HUES6 (cell line): Measurements from ENCODE around the gene ABHD2.
A peak's percentile ranks its signal among the peaks of the same experiment; 100 is the strongest.
"Not testable (repeated sequence)": the region's sequence is repeated elsewhere in the genome, so short reads cannot be mapped to it uniquely, and the experiment has no call there.

Experiments used
- H3K27ac ChIP-seq: 2 replicates; pipeline ENCODE4 v1.7.0; 2013; ENCODE audit warnings: low read depth, mild to moderate bottlenecking, low read length, inconsistent platforms
- H3K27me3 ChIP-seq: 2 replicates; pipeline ENCODE4 v1.6.1; 2013; ENCODE audit warnings: low read length; ENCODE audit not compliant: control insufficient read depth, insufficient read depth
- H3K36me3 ChIP-seq: 2 replicates; pipeline ENCODE4 v1.6.1; 2013; ENCODE audit warnings: low read length; ENCODE audit not compliant: control insufficient read depth, insufficient read depth
- H3K4me1 ChIP-seq: 2 replicates; pipeline ENCODE4 v1.6.1; 2013; ENCODE audit warnings: low read length; ENCODE audit not compliant: control insufficient read depth, insufficient read depth
- H3K4me3 ChIP-seq: 2 replicates; pipeline ENCODE4 v1.5.1; 2013; ENCODE audit warnings: low read depth, low read length
- H3K9ac ChIP-seq: one replicate; pipeline ENCODE4 v1.6.1; 2013; ENCODE audit warnings: mild to moderate bottlenecking, low read length
- H3K9me3 ChIP-seq: 2 replicates; pipeline ENCODE4 v1.6.1; 2013; ENCODE audit warnings: low read depth, low read length; ENCODE audit not compliant: control insufficient read depth, insufficient read depth

The ABHD2 gene

GRCh38 chr15:89087830-89088604 is at the start of gene ABHD2:
Gene ABHD2, plus strand, starts transcription at chr15:89088456. Its CDS starts 27,872 bp downstream, at chr15:89116328.
- no peaks in the 10 kb centered on the region for H3K9me3 ChIP-seq
- 0 out of 2 replicates have a peak within 1 kb of the TSS, but pooled peaks have one; percentile 11 for H3K27ac ChIP-seq
- no peaks in the 10 kb centered on the region for H3K36me3 ChIP-seq
- H3K27me3 ChIP-seq = no peaks in the 10 kb centered on the region
- peaks cover 15% of the 10 kb centered on the region for H3K4me1 ChIP-seq
- peak within 1 kb of the TSS; percentile 73 for H3K9ac ChIP-seq
- peak within 1 kb of the TSS; percentile 81 for H3K4me3 ChIP-seq

- Histone ChIP-seq H3K27ac (no peak overlapping the region), H3K9me3 (0 out of 2 replicates have a peak, but pooled peaks cover 3% of the 10 kb centered on the region), H3K4me3 (no peak overlapping the region), H3K9ac (no peak overlapping the region), H3K4me1 (no peaks in the 10 kb centered on the region), H3K27me3 (no peaks in the 10 kb centered on the region), H3K36me3 (no peaks in the 10 kb centered on the region)
Measured at GRCh38 chr15:89039142-89039541, 49.1 kb upstream of the ABHD2 start.

- no peak overlapping the region for H3K27ac ChIP-seq
- H3K4me3 ChIP-seq = no peak overlapping the region
Measured at GRCh38 chr15:89041507-89041906, 46.7 kb upstream of the ABHD2 start.

DNA sequence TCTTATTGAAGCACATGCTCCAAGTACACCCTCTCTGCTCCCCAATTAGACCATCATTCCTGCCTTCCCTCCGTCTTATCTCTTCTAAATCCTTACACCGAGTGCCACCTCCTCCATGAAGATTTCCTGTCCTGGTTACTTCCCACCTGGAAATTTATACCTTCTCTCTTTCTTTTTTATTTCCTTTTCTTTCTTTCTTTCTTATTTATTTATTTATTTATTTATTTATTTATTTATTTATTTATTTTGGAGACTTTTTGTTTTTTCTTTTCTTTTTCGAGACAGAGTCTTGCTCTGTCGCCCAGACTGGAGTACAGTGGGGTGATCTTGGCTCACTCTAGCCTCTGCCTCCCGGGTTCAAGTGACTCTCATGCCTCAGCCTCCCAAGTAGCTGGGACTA is 45.9 kb upstream of the ABHD2 start:
- Histone ChIP-seq H3K4me1 (no peaks in the 10 kb centered on the region), H3K9ac (no peak overlapping the region), H3K9me3 (0 out of 2 replicates have a peak, but pooled peaks cover 3% of the 10 kb centered on the region), H3K27me3 (no peaks in the 10 kb centered on the region), H3K27ac (no peak overlapping the region), H3K4me3 (no peak overlapping the region), H3K36me3 (no peaks in the 10 kb centered on the region)

More at GRCh38 chr15:89041507-89041906, 46.7 kb upstream of the ABHD2 start:
- Histone ChIP-seq H3K36me3 (no peaks in the 10 kb centered on the region), H3K4me1 (no peaks in the 10 kb centered on the region), H3K27me3 (no peaks in the 10 kb centered on the region), H3K9ac (no peak overlapping the region), H3K9me3 (0 out of 2 replicates have a peak, but pooled peaks cover 3% of the 10 kb centered on the region)

DNA sequence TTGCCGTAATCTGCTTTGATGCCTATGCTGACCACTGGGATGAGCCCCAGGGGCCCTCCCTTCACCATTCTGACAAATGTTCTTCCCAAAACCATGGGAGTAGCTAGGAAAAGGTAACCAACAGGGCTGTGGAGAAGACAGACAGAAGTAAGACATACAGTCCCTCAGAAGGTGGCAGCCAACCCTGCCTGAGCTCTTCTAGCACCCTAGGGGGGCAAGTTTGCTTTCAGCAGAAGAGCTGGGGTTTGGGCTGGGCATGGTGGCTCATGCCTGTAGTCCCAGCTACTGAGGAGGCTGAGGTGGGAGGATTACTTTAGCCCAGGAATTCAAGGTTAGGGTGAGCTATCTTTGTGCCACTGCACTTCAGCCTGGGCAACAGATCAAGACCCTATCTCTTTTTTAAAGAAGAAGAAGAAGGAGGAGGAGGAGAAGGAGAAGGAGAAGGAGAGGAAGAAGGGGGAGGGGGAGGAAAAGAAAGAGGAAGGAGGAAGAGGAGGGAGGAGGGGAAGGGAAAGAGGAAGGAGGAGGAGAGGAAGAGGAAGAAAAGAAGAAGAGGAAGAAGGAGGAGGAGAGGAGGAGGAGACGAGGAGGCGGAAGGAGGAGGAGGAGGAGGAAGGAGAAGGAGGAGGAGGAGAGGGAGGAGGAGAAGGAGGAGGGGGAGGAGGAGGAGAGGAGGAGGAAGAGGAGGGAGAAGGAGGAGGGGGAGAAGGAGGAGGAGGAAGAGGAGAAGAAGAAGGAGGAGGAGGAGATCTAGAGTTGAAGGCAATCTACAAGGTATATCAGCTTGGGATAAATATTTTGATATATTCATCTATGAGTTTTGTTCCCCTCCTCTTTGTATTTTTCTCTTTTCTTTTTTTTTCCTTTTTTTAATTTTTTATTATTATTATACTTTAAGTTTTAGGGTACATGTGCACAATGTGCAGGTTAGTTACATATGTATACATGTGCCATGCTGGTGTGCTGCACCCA is 44.9 kb upstream of the ABHD2 start:
- H3K36me3 ChIP-seq = no peaks in the 10 kb centered on the region
- no peak overlapping the region for H3K27ac ChIP-seq
- no peak overlapping the region for H3K9ac ChIP-seq
- no peaks in the 10 kb centered on the region for H3K4me1 ChIP-seq
- H3K4me3 ChIP-seq = no peak overlapping the region
- 0 out of 2 replicates have a peak, but pooled peaks cover 3% of the 10 kb centered on the region for H3K9me3 ChIP-seq
- H3K27me3 ChIP-seq = no peaks in the 10 kb centered on the region

GRCh38 chr15:89049016-89049666 is 39.1 kb upstream of the ABHD2 start:
- peak overlapping the region; percentile 28; the same call in 1 of the 2 replicates for H3K4me3 ChIP-seq
- H3K4me1 ChIP-seq, H3K9ac ChIP-seq, H3K27ac ChIP-seq, H3K27me3 ChIP-seq, H3K9me3 ChIP-seq, H3K36me3 ChIP-seq: not testable (repeated sequence)

- Histone ChIP-seq H3K27ac (no peak overlapping the region), H3K4me3 (no peak overlapping the region), H3K27me3 (no peaks in the 10 kb centered on the region), H3K9me3 (peaks cover 6% of the 10 kb centered on the region), H3K36me3 (no peaks in the 10 kb centered on the region), H3K4me1 (peaks cover 7% of the 10 kb centered on the region), H3K9ac (no peak overlapping the region)
Measured at GRCh38 chr15:89051875-89052274, 36.4 kb upstream of the ABHD2 start.

- H3K9me3 ChIP-seq = peaks cover 6% of the 10 kb centered on the region
- H3K4me1 ChIP-seq = peaks cover 7% of the 10 kb centered on the region
- H3K9ac ChIP-seq = no peak overlapping the region
- H3K27me3 ChIP-seq = no peaks in the 10 kb centered on the region
- H3K36me3 ChIP-seq = no peaks in the 10 kb centered on the region
- H3K27ac ChIP-seq = no peak overlapping the region
- H3K4me3 ChIP-seq = no peak overlapping the region
Measured at GRCh38 chr15:89052474-89052873, 35.8 kb upstream of the ABHD2 start.

- Histone ChIP-seq H3K36me3 (no peaks in the 10 kb centered on the region), H3K9me3 (peaks cover 6% of the 10 kb centered on the region), H3K27ac (no peak overlapping the region), H3K27me3 (no peaks in the 10 kb centered on the region), H3K4me3 (no peak overlapping the region), H3K4me1 (peaks cover 2% of the 10 kb centered on the region), H3K9ac (no peak overlapping the region)
Measured at GRCh38 chr15:89054873-89055272, 33.4 kb upstream of the ABHD2 start.

GRCh38 chr15:89057506-89058133 is 30.6 kb upstream of the ABHD2 start:
- Histone ChIP-seq H3K4me1 (no peaks in the 10 kb centered on the region), H3K4me3 (no peak overlapping the region), H3K9me3 (no peaks in the 10 kb centered on the region), H3K36me3 (no peaks in the 10 kb centered on the region), H3K27me3 (no peaks in the 10 kb centered on the region), H3K9ac (no peak overlapping the region), H3K27ac (no peak overlapping the region)
